HG03159 (cell line): ENCODE results near the gene CDHR2.
"Not testable (repeated sequence)": the region's sequence is repeated elsewhere in the genome, so short reads cannot be mapped to it uniquely, and the experiment has no call there.

Source experiments
- ATAC-seq: cut with Tn5 transposase; IDR thresholded peaks from one replicate; pipeline ENCODE4 v1.9.1; 2021; ENCODE audit warnings: mild to moderate bottlenecking, moderate library complexity; ENCODE audit not compliant: unreplicated experiment

CDHR2 gene

DNA sequence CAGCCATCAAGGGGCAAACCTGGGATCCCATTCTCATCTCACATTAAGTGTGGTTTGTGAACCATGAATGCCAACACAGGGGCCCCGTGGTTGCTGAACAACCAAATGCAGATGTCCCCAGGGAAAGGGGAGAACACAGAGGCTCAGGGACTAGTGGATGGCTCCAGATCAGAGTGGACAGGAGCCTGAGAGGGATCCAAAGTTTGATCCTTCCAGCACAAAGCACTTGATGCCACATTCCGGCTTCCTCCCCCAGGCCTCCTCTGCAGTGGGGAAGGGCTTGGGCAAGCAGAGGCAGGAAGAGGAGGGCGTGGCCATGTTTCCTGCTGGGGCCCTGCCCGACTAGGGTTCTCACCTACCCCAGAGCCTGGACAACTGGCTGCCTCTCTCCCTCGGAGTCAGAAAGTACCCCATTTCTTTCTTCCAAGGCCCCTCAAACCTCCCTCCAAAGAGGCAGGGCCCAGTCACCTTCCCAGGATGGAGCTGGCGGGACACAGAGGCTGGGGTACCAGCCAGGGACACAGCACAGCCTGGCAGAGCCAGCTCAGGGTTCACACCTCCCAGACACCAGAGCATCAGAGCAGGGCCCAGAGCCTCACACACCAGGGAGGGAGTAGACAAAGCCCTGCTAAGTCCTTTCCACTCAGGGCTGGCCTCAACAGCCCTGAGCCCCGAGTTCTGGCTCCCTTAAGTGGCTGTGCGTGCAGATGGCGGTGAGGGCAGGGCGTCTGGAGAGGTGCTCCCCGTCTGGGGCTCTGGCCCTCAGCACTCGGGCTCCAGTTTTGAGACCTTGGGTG is 7.6 kb upstream of the CDHR2 start:
- ATAC-seq, result no peak

GRCh38 chr5:176542135-176542595 is 7.0 kb upstream of the CDHR2 start:
- ATAC-seq, result no peak

GRCh38 chr5:176542596-176543427 is 6.3 kb upstream of the CDHR2 start:
- ATAC-seq, result peak; percentile 38

GRCh38 chr5:176543428-176544182 is 5.5 kb upstream of the CDHR2 start:
- peak; percentile 64 for ATAC-seq

GRCh38 chr5:176545388-176545736 is 3.8 kb upstream of the CDHR2 start:
- no peak for ATAC-seq

- ATAC-seq, result no peak
Observed at GRCh38 chr5:176545737-176546509, 3.2 kb upstream of the CDHR2 start.

- ATAC-seq, result no peak
Observed at GRCh38 chr5:176547802-176548201, 1.3 kb upstream of the CDHR2 start.

GRCh38 chr5:176549871-176550270 is 729 bp downstream of the CDHR2 start:
- ATAC-seq, result no peak

DNA sequence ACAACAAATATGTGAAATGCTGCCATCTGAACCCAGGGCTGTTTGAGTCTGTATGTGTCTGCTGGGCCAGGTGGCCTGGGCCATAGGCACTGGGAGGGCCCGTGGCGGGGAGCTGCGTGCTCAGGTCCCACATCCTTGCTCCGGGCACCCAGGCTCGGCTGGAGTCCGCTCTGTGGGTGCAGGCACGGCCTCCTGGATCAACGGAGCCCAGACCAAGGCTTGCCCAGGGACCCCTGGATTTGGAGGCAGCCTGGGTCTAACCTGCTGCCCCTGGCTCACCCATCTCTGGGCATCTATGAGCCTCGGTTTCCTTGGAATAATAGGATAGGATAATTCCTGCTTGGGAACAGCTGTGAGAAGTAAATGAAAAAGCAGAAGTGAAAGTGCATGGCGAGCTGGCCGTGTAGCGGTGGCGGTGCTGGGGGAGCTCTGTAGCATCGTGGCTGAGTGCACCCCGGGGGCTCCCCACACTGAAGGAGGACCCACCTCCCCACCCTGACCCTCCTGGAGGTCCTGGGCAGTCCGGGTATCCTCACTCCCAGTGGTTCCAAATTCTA is 1.2 kb downstream of the CDHR2 start:
- no peak for ATAC-seq

GRCh38 chr5:176550937-176551336 is 1.8 kb downstream of the CDHR2 start:
- ATAC-seq, result not testable (repeated sequence)

- no peak for ATAC-seq
Observed at GRCh38 chr5:176552332-176552869, 3.3 kb downstream of the CDHR2 start.

DNA sequence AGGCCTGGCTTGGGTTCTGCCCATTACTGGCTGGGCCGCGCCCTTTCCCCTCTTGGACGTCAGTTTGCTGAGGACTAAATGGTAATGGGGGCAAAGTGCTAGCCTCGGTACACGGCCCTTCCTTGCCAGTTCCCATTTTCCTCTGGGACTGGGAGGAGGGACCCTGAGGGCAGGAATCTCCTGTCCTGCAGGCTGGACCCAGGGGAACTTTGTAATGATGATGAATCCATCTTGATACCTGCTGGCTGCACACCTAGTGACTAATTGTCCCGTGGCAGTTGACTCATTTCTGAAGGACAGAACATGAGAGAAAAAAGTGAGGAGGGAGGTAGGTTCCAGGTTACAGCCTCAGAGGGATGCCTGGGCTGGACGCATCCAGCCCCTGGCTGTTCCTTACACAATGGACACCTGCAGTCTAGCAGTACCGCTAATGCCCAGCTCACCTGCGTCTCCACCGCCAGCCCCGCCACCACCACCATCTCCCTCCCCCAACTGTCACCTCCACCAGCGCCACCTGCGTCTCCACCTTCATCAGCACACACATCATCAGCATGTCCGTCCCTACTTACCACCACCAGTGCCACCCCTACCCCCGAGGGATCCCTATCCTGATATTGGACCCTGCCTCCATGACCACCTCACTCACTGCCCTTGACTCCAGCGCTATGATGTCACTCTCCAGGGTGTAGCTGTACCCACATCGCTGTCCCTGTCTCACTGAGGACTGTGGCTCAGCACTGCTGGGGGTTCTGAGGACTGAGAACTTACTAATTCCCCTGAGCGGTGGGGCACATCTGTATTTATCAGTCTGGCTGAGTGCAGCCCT is 4.3 kb downstream of the CDHR2 start:
- ATAC-seq, result no peak

DNA sequence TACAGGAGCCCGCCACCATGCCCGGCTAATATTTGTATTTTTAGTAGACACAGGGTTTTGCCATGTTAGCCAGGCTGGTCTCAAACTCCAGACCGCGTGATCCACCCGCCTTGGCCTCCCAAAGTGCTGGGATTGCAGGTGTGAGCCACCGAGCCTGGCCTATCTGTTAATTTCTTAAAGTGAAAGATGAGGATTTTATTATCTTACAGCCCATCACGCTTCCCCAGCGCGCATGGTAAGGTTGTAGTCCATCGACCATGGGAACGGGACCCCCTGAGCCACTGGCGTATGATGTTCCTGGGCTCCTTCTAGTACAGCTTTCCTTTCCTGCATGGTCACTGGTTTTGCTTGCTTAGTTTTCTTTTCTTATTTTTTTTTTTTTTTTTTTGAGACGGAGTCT is 8.7 kb downstream of the CDHR2 start:
- ATAC-seq, result no peak

- ATAC-seq, result no peak
Observed at GRCh38 chr5:176559683-176560082, 10.5 kb downstream of the CDHR2 start.

- ATAC-seq, result no peak
Observed at GRCh38 chr5:176560364-176560763, 11.2 kb downstream of the CDHR2 start.

DNA sequence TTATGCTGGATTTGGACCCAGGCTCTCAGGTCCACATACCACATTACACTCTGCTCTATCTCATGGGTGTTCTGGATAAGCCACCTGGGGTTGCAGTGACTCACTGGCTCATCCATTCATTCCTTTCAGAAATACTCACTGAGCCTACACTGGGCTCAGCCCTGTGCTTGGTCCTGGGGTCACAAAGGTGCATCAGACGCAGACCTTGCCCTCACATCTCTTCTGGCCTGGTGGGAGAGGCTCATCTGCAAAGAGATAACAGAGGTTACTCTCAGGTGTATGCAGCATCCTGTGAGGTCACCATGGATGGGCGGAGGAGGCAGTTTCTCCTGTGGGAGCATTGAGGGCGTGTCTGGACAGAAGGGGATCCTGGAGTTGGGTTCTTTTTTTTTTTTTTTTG is 12.1 kb downstream of the CDHR2 start:
- no peak for ATAC-seq

DNA sequence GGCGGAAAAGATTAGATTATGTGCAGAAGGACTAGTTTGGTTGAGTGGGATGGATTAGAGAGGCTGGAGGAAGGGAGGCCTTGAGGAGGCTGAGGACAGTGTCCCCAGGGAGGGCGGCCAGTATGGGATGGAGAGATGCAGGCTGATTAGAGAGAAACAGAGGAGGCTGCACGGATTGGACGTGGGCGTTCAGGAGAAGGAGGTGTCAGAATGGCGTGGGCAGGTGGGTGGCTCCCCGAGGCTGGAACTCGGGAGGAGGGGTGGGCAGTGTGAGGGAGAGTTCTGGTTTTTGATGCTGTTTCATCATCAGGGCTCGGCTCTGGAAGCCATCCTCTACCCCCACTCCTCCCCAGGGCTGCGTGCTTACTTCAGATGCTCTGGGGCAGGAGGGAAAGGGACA is 13.0 kb downstream of the CDHR2 start:
- ATAC-seq, result no peak

- ATAC-seq, result no peak
Observed at GRCh38 chr5:176564002-176564401, 14.9 kb downstream of the CDHR2 start.

DNA sequence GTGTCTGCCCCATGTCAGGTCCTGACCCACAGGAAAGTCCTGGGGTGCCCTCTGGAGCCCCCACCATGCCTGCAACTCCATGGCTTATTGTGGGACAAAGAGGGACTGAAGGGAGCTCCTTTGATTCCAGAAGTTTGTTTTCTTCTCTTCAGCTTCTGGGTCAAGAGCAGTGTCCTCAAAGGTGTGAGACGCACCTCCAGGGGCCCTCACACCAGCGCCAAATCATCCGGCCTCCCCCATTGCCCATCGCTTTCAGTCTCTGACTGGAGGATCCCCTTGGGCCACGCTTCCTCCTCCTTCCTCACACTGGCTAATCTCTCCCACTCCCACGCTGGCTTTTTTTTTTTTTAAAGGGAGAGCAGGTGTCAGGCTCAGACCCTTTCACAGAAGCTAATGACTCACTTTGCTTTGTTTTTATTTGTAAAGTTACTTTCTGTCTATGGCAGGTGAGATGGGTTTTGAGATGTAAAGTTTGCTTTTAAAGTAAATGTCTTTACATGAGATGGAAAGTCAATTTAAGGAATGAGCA is 16.7 kb downstream of the CDHR2 start:
- no peak for ATAC-seq
